Peyer's patch (tissue), 4 donors: ENCODE results near the gene SLC35A2.

Experiments
- CTCF ChIP-seq, 6 experiments: fragments of 450-650 bp in 4 of 6; fragments of 200-600 bp in 2 of 6; sonication (generic) in 1 of 6; IDR thresholded peaks; one replicate each; pipeline ENCODE4 v1.5.1; 2017 to 2019; ENCODE audit warnings: antibody characterized with exemption in 6 of 6, mild to moderate bottlenecking in 3 of 6, moderate library complexity in 1 of 6
- POLR2A ChIP-seq, 2 donors: fragments of 450-650 bp; IDR thresholded peaks; one replicate each; pipeline ENCODE4 v1.5.1; 2017; ENCODE audit warnings: antibody characterized with exemption in 2 of 2, mild to moderate bottlenecking in 2 of 2, moderate library complexity in 2 of 2

GRCh38 chrX:48897157-48897624 lies 14.3 kb downstream of the SLC35A2 start:
- TF ChIP-seq POLR2A (IDR thresholded peaks at IDR 0.05) (no peak), CTCF (IDR thresholded peaks at IDR 0.05) (no peak)
